ENCODE results near the gene TMEM107. TPM values are rescaled to one million over a fixed set of nuclear protein-coding genes. Genes with fewer than 3 reads are reported as not detected.
"Not testable (repeated sequence)": the region's sequence is repeated elsewhere in the genome, so short reads cannot be mapped to it uniquely, and the experiment has no call there.

Gene TMEM107
- total RNA-seq, 2 donors from 2014 or later: 13.2 to 17.0 TPM

DNA sequence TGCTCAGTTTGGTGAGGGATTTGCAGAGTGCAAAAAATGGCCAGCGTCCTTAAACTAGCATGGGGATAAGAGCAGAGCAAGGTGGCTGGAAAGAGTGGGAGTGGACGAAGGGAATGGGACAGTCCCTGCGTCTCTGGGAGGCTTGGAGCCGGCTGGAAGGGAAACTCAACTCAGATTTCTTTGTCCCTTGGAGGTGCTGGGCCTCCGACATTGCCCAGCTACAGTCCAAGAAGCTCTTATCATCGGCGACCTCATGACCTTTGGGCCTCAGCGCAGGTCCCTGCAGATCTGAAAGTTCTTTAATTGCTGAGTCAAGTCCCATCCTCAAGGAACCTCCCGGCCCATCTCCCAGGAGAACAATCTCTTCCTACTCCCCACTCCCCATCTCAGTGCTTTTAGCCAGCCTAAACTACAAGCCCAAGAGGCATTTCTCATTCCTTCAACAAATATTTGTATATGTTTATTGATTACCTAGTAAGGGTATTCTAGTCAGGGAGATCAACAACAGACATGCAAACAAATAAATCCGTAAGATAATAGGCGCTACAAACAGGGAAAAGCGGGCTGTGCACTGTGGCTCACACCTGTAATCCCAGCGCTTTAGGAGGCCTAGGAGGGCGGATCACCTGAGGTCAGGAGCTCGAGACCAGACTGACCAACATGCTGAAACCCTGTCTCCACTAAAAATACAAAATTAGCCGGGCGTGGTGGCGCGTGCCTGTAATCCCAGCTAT, 985 bp upstream of the TMEM107 start:
- H3K27ac ChIP-seq: peak overlapping the region; percentile 59
- H3K4me3 ChIP-seq: peak overlapping the region; percentile 64
- no peaks in the 10 kb centered on the region for H3K36me3 ChIP-seq
- no peaks in the 10 kb centered on the region for H3K27me3 ChIP-seq
- H3K9me3 ChIP-seq: no peaks in the 10 kb centered on the region
- TF ChIP-seq, protein P1, sequence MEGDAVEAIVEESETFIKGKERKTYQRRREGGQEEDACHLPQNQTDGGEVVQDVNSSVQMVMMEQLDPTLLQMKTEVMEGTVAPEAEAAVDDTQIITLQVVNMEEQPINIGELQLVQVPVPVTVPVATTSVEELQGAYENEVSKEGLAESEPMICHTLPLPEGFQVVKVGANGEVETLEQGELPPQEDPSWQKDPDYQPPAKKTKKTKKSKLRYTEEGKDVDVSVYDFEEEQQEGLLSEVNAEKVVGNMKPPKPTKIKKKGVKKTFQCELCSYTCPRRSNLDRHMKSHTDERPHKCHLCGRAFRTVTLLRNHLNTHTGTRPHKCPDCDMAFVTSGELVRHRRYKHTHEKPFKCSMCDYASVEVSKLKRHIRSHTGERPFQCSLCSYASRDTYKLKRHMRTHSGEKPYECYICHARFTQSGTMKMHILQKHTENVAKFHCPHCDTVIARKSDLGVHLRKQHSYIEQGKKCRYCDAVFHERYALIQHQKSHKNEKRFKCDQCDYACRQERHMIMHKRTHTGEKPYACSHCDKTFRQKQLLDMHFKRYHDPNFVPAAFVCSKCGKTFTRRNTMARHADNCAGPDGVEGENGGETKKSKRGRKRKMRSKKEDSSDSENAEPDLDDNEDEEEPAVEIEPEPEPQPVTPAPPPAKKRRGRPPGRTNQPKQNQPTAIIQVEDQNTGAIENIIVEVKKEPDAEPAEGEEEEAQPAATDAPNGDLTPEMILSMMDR (IDR thresholded peaks at IDR 0.05): no peak
- H3K4me1 ChIP-seq: peaks cover 6% of the 10 kb centered on the region
- DNase-seq: no peak
- intact Hi-C loops (cut with DNase I): no loop called here
- peak overlapping the region; percentile 87 to 89 for H3K9ac ChIP-seq (ENCODE audit: low read depth in 2 of 2, low read length in 2 of 2)

DNA sequence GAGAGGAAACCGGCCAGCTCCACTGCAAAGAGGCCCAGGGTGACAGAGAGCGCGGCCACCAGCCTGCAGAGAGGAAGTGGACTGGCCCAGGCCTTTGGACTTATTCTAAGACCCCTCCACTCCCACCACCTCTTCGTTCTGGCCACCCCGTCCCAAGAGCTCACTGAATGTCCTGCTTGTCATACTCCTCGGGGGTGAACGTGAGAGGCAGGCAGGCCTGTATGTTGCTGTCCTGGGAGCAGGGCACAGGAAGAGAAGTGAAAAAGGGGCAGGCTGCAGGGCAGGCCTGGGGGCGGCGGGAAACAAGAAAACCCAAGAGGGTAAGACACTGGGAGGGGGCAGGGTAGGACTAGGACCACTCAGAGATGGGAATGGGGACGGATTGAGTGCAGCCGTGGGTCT, 384 bp downstream of the TMEM107 start:
- intact Hi-C loops (cut with DNase I): no loop called here
- peak overlapping the region; percentile 64 for H3K4me3 ChIP-seq
- no peaks in the 10 kb centered on the region for H3K27me3 ChIP-seq
- no peaks in the 10 kb centered on the region for H3K9me3 ChIP-seq
- TF ChIP-seq, protein P1 (IDR thresholded peaks at IDR 0.05): no peak
- H3K27ac ChIP-seq: peak overlapping the region; percentile 59
- no peaks in the 10 kb centered on the region for H3K36me3 ChIP-seq
- DNase-seq: peak; percentile 49
- peaks cover 6% of the 10 kb centered on the region for H3K4me1 ChIP-seq
- peak overlapping the region; percentile 56 to 87 for H3K9ac ChIP-seq (ENCODE audit: low read depth in 2 of 2, low read length in 2 of 2)

DNA sequence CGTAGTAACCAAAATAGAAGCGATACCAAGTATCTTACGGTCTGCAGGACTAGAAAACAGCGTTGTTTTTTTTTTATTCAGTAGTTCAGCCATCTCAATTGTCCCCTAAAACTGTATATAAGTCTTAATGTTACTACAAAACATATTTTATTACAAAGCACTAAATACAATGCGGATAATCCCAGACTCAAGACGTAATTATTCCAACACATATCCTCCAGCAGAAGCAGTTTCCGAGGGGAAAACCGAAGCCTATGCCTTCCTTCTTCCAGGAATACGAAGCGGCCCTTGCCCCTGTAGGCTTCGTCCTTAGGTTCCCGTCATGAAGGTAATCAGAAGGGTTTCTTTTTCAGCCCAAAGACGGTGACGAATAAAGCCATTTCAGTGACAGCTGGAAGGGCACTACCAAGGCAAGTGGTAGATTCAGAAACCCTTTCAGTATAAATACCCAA, 2.3 kb downstream of the TMEM107 start:
- Histone ChIP-seq H3K36me3 (no peaks in the 10 kb centered on the region), H3K4me1 (peaks cover 6% of the 10 kb centered on the region), H3K27ac (peak overlapping the region; percentile 82), H3K4me3 (peak overlapping the region; percentile 27), H3K27me3 (no peaks in the 10 kb centered on the region), H3K9me3 (no peaks in the 10 kb centered on the region), H3K9ac (ENCODE audit: low read depth in 2 of 2, low read length in 2 of 2) (peak overlapping the region; percentile 48 to 78)
- DNase-seq: no peak
- TF ChIP-seq, protein P1 (IDR thresholded peaks at IDR 0.05): no peak
- intact Hi-C loops (cut with DNase I): no loop called here

DNA sequence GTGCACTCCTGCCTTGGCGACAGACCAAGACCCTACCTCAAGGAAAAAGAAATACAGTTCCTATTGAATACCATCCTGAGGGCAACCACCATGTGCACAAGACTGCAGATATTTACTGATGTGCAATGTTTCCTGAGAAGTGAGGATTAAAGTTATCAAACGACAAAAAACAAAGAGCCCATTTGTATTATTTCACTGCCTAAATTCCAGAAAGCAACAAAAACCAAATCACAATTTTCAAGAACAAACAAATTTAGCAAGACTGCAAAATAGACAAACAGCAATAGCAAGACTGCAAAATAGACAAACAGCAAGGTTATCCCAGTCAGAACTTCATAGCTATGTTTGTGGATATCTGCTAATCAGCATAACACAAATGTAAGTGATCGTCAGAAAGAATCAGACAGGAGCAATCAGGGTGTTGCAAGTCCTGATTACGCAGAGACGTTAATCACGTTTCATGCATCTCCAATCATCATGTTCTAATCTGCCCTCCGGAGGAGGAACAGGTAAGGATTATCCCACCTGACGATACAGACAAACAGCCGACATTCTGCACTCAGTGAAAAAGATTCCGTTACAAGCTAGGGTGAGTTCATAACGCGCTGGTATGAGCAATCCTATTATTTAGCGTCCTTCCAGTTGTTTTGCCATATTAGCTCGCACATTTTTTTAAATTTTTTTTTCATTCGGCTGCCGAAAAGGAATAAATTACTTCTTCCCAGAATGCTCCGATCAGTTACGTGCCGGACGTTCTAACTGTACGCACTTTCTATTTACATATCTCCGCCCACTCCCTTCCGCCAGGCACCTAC, 2.9 kb downstream of the TMEM107 start:
- TF ChIP-seq, protein P1 (IDR thresholded peaks at IDR 0.05): no peak
- no peaks in the 10 kb centered on the region for H3K27me3 ChIP-seq
- intact Hi-C loops (cut with DNase I): no loop called here
- no peaks in the 10 kb centered on the region for H3K36me3 ChIP-seq
- peak overlapping the region; percentile 82 for H3K27ac ChIP-seq
- no peaks in the 10 kb centered on the region for H3K9me3 ChIP-seq
- H3K9ac ChIP-seq (ENCODE audit: low read depth in 2 of 2, low read length in 2 of 2): peak overlapping the region; percentile 48 to 78
- DNase-seq: peak; percentile 85
- peak overlapping the region; percentile 27 for H3K4me3 ChIP-seq
- peaks cover 6% of the 10 kb centered on the region for H3K4me1 ChIP-seq

DNA sequence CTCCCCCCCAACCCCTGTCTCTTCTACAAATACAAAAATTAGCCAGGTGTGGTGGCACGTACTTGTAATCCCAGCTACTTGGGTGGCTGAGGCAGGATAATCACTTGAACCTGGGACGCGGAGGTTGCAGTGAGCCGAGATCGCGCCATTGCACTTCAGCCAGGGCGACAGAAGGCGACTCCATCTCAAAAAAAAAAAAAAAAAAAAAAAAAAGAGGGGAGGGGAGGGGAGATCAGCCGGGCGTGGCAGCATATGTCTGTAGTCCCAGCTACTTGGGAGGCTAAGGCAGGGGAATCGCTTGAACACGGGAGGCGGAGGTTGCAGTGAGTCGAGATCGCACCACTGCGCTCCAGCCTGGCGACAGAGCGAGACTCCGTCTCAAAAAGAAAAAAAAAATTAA, 6.0 kb downstream of the TMEM107 start:
- H3K27ac ChIP-seq; DNase-seq; H3K9ac ChIP-seq (ENCODE audit: low read depth in 2 of 2, low read length in 2 of 2); H3K27me3 ChIP-seq; H3K36me3 ChIP-seq; H3K4me1 ChIP-seq; H3K9me3 ChIP-seq; H3K4me3 ChIP-seq; intact Hi-C loops (cut with DNase I): not testable (repeated sequence)

Data from colonic mucosa (tissue), 4 donors.